Gastroesophageal sphincter (tissue), 3 donors: ENCODE results near the gene PLIN4.

ENCODE experiments used
- CTCF ChIP-seq, 4 experiments: fragments of 200-600 bp in 2 of 4; fragments of 450-650 bp in 2 of 4; sonication (generic) in 1 of 4; IDR thresholded peaks; one replicate each; pipeline ENCODE4 v1.5.1; 2017 to 2019; ENCODE audit warnings: antibody characterized with exemption in 4 of 4, mild to moderate bottlenecking in 2 of 4, moderate library complexity in 2 of 4
- EP300 ChIP-seq: sonication (generic); formaldehyde crosslinking; IDR thresholded peaks from one replicate; pipeline ENCODE4 v1.6.1; 2017; ENCODE audit warnings: antibody characterized with exemption, mild to moderate bottlenecking
- POLR2A ChIP-seq, 2 donors: fragments of 450-650 bp; IDR thresholded peaks; one replicate each; pipeline ENCODE4 v1.6.1; 2017; ENCODE audit warnings: antibody characterized with exemption in 2 of 2, mild to moderate bottlenecking in 2 of 2, moderate library complexity in 1 of 2
- POLR2AphosphoS5 ChIP-seq: sonication (generic); formaldehyde crosslinking; IDR thresholded peaks from one replicate; pipeline ENCODE4 v1.6.1; 2017; ENCODE audit warnings: antibody characterized with exemption

DNA sequence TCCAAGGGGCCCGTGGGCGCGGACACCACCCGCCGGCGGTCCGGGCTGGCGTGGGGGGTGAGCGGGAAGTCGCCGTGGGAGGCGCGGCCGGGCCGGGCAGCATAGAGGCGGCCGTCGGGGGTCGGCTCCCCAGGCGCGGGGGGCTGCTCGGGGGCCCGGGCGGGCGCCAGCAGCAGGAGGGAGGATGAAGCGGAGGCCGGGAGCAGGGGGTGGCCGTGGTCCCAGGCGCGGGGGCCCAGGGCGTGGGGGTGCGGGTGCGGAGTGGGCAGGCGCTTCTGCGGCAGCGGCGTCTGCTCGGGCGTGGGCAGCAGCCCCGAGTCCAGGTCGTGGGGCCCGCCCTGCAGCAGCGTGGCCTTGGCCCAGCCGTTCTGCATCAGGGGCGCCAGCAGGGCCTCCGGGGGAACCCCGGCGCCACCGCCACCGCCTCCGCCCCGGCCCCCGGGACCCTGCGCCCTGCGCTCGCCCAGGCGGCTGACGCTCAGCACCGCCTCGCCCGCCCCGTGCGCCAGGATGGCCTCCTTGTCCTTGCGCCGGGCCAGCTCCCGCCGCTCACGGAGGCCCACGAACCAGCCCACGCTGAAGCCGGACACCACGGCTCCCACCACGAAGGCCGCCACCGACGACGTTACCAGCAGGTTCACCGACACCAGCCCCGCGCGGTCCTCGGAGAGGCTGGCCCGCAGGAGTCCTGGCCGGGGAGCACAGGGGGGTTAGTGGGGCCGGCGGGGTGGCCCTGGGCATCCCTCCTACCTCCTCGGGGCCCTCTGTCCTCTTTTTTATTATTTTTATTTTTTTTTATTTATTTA lies 25.8 kb upstream of the PLIN4 start:
- TF ChIP-seq CTCF (IDR thresholded peaks at IDR 0.05) = no peak
- TF ChIP-seq POLR2AphosphoS5 = no peak
- no peak for TF ChIP-seq POLR2A (IDR thresholded peaks at IDR 0.05)
- TF ChIP-seq EP300 = no peak
